ENCODE measurements around the gene SGPL1.
"Not testable (repeated sequence)": the region's sequence is repeated elsewhere in the genome, so short reads cannot be mapped to it uniquely, and the experiment has no call there.

The SGPL1 gene

DNA sequence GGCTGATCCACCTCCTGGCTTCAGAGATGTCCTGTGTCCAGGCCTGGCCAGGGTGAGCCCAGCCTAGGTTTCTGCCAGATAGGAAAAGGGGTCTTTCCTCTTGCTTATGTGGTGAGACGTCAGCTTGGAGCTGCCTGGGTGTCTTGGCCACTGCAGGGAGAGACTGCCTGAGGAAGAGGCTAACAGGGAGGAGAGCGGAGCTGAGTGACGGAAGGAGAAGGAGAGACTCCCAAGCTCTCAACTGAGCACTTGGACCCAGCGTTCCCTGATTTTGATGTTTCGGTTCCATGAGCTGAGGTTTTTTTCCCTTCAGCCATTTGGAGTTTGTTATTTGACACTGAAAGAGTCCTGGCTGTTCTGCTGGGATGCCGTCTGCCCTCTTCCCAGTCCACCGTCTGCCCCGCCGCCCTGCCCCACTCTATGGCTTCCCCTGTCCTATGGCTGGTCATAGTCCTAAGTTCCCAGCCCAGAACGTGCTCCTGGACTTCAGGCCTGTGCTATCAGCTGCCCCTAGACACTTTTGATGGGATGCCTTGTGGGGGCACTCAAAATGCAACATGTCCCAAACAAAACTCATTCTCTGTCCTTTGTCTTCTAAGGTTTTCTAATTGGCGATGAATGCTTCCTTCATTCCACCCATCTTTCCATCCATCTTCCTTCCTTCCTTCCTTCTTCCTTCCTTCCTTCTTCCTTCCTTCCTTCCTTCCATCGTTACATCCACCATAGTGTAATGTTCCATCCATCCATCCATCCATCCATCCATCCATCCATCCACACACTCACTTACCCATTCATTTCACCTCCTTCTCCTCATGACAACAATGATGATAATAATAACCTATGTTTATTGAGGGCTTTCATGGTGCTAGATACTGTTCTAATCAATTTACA is 92.9 kb downstream of the SGPL1 start:
- DNase-seq = no peak

DNA sequence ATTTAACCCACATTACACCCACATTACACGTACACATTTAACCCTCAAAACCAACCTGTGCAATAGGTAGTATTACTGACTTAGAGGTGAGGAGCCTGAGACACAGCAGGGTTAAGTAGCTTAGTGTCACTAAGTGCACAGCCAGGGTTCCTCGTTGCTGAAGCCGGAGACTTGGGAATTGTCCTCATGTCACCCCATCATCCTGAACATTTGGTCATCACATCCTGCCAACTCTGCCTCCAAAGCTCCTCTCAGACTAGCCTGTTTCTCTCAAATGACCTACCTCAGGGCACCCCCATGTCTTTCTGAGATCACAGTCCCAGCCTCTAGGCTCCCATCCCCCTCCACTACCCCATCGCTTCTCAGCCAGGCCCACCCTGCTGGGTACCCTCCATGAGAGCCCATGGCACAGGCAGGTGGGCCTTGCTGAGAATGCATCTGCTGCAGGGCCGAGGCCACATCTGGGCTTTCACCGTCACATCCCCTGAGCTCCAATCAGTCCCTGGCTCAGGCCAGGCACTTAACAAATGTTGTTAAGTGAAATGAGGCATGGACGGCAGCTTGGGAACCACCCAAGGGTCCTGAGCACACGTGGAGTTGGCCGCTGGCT is 93.7 kb downstream of the SGPL1 start:
- DNase-seq = no peak

DNA sequence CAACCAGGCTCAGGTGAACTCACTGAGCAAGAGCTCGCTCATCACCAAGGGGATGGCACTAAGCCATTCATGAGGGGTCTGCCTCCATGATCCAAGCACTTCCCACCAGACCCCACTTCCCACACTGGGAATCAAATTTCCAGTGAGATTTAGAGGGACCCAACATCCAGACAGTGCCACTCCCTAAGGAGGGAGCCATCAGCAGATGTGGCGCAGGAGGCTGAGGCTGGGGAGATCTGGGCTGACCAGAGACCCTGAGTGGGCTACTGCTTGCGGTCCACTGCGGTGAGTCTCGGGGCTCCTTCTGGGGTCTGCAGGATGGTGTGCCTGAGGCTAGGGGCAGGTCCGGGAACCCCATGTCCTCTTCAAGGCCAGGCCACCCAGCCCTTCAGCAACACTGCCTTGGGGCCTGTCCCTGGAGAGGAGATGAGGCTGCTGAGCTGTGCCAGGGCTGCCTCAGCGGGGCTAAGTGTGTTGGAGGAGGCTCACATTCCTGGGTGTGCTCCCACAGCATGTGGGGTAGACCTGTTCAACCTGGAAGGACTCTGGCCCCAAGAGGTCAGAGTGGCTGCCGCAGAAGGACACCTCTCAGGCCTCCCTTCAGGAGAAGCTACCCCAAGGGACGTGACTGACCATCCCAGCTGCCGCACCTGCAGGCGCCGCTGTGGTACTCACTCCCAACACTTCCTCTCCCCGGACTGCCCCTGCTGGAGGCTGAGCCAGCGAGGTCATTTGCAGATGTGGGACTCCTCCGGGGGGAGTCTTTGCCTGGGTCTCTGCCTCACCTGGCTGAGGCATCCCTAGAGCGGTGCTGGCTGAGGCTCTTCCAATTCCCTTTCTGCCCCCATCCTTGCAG is 95.0 kb downstream of the SGPL1 start:
- no peak for DNase-seq

DNA sequence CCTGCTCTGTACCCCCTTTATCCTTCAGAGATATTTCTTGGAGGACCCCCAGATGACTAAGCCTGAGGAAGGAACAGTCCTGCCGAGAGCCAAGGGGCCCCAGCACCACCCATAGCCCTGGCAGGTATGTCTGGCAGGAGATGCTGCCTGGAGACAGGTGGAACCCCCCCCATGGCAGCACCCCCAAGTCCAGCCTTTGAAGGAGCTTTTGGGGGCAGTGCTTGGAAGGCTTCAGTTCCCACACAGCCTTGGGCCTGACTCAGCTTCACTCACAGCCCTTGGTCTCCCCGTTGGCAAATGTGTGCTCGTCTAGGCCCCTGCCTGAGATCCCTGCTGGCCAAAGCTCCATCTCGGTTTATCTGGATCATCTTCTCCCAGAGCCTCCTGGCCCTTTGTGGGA is 95.6 kb downstream of the SGPL1 start:
- DNase-seq = no peak

DNA sequence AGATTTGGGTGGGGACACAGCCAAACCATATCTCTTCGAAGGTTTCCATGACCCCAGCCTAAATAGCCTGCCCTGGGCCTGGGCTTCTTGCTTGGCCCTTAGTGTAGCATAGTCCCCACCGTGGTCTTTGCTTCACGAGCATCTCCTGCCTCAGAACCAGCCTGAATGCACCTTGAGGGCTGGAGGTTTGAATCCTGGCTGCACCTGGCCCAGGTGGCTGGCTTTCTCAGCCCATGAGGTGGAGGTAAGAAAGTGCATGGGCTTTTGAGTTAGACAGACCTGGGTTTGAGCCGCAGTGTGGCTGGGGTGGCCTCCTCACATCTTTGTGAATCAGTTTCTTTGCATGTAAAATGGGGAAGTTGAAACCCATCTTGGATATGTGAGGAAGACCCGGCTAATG is 96.8 kb downstream of the SGPL1 start:
- no peak for DNase-seq

DNA sequence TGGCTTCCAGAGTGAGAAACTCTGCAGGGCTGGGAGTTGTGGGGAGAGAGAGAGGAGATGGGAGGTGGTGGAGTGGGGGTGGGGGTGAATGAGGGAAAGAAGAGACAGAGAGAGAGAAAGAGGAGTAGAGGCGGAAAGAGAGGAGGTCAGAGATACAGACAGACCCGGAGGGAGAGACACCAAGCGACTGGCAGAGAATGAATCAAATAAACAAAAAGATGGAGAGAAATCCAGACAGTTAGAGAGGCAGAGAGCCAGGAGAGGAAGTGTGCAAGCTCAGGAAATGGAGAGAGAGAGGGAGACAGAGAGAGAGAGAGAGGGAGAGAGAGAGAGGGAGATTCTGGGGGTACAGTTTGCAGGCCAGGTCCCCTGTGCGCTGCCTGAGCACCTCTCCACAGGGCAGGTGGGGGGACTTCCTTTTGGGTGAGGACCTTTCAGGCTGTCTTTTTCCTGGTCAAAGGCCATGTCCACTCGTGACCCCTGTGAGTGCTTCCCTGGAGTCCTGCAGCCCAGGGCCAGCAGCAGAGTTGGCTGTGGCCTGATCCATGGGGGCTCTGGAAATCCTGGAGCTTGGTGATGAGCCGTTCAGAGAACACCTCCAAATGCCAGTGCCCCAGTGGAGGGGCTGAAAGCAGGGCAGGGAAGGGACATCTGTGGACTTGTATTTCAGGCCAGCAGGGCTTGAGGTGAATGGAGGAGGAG is 97.6 kb downstream of the SGPL1 start:
- DNase-seq = no peak

DNA sequence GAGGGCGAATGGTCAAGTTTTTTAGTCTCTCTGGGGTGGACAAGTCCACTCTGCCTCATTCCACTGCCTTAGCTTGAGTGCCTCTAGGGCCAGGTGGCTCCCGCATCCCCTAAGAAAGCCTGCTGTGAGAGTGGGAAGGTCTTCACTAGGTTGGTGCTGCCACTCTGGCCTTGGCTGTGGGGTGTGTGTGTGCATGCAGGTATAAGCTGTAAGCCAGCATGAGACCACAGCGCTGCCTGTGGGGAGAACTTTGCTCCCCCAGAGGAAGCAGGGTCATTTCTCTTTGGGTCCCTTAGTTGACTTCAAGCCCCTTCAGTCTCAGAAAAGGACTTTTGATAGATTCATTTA is 98.1 kb downstream of the SGPL1 start:
- DNase-seq = no peak

DNA sequence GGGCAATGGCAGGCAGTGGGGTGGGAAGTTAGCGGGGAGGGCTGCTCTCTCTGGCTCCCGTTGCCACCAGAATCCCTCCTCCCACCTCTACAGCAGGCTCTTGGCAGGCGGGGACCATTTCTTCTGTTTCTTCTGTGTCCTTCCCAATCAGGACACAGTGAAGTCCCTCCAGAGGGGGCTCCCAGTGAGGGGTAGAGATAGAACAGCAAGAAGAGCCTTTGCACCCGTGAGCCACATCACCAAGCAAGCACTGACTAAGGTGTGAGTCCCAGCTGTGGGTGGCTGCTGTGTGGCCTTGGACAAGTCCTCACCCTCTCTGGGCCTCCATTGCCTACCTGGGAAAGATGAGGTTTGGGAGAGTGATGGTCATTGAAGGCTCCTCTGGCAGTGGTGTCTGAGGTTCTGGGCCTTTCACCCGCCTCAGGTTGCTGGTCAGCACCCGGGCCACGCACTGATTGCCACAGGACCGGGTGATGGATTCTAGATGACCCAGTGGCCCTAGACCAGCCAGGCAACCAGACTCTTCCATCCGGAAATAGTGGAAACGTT is 98.6 kb downstream of the SGPL1 start:
- no peak for DNase-seq

DNA sequence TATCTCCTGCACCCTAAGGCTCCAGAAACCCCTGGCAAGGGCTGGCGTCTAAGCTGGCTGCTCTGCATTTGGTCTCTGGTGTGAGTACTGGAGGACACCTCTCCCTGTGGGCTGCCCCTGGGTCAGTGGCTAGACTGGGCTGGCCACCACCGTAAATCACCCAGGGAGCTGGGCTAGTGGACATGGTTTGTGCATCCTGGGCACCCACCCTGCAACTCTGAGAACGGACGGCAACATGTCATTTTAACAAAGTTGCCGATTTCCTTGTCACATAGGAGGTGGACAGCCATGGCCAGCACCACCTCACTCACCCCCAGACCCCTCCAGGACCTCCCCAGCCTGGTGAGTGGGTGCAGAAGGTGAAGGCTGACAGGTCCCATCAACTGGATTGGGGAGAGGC is 99.5 kb downstream of the SGPL1 start:
- no peak for DNase-seq

DNA sequence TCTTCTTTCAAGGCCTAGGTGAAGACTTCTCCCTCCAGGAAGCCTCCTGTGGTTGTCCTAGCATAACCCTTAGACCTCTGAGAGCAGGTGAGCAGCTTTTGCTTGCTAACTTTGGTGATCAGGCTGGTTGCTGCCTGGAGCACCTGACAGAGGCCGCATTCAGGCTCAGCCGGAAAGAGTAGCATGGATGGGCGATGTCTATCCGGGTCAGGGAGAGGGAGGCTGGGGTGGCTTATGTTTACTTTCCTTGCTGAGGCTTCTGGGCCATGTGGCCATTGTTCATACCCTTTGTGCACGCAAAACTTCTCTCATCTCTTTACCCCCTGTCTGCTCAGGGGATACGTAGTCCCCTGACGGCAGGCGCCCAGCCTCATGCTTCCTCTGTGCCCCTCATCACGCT is 100.1 kb downstream of the SGPL1 start:
- DNase-seq = no peak

DNA sequence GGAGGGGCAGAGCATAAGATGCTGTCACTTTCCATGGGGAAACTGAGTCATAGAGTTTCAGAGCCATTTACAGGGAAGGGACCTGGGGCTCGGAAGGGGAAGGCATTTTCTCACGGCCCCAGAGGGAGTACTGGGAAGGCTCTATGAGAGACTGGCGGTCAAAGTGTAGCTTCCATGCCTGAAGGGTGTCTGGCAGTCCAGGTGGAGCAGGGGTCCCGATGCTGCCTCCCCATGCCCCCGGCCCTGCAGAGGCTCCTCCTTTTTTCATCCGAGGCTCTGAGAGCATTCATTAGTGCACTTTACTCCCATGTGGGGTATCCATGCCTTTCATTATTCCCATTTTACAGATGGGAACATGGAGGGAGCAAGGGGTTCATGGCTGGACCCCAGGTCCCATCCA is 100.5 kb downstream of the SGPL1 start:
- DNase-seq = no peak

DNA sequence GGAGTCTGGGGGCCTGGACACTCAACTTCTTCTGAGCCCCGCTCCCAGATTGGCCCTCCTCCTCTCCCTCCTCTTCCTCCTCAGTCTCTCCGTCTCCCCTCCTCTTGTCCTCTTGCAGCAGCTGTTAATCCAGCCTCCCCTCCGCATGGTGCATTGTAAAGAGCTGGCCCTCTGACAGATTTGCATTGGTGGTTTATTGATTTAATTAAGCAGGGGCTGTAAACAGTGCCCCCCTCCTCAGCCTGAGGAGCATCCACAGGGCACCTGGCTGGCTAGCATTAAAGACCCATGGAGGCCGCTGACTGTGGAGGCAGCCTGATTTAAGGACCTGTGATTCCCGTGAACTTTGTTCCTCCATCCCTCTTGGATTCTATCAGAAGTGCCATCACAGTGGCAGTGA is 101.5 kb downstream of the SGPL1 start:
- DNase-seq = no peak

DNA sequence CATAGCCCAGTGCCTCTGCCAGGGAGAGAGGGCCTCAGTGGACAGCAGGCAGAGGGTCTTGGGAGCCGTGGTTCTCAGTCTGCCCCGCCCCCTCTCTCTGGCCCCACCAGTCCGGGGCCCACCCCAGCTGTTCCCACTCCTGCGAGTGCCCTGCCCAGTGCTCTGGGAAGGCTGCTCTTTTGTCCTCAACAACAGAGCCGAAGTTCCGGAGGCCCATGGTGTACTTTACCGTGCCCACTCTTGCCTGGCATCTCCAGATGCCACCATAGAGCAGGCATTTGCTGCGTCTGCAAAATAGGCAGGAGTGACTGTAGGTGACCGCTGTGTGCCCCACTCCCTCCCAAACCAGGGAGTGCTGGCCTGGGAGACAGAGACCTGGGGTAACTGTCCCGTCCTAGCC is 101.9 kb downstream of the SGPL1 start:
- DNase-seq = no peak

DNA sequence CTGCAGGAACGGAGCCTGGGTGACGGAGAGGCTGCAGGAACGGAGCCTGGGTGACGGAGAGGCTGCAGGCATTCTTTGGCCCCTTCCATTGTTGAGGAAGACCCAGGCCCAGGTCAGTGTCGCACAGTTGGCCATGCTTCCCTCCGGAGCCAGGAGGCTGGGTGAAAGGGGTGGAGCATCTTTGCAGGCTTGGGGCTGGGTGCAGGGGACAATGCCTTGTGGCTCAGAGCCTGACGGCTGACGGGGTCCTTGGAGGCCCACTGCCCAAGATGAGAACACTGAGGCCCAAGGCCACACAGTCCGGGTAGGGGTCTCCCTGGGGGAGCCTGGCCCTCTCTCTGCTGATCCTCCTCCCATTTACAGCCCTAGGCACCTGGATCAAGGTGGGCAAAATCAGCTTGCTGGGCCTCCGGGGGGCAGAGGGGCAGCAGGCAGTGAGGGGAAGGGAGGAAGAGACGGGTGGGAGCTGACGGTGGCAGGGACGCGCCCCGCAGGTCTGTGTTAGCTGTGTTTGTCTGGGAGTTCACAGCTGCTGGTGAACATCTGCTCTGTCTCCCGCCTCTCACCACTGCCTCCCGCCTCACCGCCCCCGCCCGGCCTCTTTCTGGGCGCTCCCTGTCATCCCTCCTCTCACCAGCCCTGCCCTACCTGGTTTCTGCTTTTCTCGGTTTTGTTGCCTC is 103.2 kb downstream of the SGPL1 start:
- DNase-seq = no peak

DNA sequence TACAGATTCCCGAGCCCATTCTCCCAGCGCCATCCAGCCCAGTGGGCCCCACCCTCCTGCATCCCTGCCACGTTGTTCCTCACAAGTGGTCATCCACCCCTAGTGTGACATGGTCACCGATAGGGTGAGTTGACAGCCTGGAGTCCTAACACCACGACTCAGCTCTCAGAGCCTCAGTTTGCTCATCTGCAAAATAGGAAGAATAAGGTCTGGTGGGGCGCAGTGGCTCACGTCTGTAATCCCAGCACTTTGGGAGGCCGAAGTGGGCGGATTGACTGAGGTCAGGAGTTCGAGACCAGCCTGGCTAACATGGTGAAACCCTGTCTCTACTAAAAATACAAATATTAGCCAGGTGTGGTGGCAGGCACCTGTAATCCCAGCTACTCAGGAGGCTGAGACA is 104.2 kb downstream of the SGPL1 start:
- DNase-seq = not testable (repeated sequence)

DNA sequence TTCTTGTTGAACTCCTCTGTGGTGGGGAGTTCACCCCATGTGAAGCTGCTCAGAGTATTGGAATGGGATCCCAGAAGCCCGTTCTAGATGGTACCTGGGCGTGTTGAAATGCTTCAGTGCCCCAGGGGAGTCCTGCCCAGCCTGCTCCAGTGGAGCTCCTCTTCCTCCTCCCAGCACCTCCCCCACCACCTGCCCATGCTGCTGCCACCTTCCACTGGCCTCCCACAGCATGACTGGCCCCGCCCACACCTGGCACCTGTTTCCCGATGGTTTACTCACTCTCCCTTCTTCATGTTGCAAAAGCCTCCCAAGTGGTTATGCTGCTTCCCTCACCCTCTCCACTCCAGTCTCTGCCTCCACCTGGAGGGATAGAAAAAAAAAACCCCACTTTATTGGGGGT is 104.8 kb downstream of the SGPL1 start:
- peak; percentile 14 for DNase-seq

DNA sequence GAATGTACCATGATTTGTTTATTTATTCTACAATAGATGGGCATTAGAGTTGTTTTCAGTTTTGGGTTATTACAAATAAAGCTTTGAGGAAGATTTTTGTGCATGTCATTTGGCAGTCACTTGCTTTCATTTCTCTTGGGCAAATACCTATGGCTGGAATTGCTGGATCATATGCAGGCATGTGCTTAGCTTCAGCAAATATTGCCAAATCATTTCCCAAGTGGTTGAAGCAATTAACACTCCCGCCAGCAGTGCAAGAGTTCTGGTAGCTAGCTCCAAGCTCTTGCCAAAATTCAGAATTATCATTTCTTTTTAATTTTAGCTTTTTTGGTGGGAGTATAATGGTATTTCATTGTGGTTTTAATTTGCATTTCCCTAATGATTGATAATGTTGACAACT is 105.5 kb downstream of the SGPL1 start:
- DNase-seq = no peak

DNA sequence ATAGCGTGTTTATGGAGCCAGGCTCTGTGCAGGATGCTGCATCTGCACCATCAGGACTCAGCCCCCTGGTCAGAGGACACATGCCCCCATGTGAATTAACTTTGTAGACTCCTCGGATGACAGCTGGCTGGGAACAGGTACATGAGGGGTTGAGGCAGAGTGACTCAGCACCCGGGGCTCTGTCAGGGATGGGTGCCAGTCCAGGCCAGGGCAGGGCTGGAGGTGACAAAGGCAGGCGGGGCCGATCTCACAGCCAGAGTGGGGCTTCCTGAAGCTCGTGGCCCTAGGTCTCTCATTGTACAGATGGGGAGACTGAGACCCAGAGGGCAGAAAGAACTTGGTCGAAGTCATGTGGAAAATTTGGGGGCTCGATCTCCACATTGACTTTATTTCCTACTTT is 107.9 kb downstream of the SGPL1 start:
- DNase-seq = no peak

DNA sequence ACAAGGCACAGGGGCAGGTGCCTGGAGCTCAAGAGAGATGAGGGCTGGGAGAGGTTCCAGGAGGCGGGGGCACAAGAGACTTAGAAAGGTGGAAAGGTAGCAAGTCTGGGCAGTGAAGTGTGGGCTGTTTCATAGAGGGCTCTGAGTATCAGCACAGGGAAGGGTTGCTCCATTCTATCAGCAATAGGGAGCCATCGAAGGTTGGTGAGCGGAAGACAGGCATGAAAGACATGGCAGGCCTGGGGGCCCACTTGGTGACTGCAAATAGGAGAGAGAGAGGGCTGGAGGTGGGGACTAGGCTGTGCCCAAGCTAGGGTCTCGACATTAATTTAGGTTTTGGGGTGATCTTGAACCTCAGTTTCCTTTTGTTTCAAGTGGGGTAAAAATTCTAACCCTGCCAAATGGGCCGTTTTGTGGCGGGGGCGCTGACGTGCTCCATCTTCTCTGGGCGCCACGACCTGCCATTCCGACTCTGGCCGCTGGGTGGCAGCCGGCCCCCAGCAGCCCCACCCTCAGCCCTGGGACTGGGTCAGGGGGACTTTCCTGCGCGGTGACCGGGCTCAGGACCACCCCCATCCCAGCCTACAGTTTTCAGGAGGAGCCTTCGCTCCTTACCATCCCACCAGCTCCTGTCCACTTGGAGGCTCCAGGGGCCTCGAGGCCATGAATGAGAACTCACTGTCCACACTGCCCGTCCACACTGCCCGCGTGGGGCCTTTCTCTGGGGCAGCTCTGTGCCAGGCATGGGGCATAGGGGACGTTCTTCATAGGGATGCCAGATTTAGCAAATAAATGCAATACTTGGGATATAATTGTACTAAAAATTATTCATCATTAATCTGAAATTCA is 109.9 kb downstream of the SGPL1 start:
- DNase-seq = no peak

DNA sequence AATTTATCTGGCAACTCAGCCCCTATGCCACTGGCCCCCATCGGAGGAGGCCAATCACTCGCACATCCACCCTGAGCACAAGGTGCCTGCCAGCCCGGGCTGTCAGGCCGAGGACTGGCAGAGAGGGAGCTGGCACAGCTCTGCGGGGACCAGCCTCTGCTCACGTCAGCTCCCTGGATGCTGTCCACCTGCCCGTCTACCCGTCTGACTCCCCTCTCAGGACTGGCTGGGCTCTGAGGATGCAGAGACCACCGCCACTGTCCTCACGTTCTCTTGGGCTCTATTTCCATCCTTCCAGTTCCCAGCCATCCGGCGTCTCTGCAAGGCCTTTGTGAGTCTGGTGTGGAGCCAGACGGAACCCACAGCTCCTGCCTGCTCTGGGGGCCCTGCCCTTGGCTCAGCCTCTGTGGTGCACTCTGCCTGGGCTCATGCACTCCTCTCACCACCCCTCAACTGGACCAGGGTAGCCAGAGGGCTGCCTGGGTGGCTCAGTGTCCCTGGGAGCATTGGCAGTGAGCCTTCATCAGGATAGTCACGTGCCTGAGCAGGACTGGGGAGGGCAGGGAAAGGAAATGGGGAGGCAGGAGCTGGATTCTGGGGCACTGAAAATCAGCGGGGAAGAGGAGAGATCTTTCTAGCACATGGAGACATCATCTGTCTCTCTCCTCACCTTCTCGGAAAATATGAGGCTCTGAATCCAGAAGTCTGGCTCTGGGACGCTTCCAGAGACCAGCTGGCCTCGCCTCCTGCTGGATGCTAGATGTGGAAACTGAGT is 110.7 kb downstream of the SGPL1 start:
- DNase-seq = no peak
